NB4 (cell line): Measurements from ENCODE around the gene NENF.

Experiments
- CTCF ChIP-seq: IDR thresholded peaks from one replicate; pipeline ENCODE4 v1.5.1; 2012; ENCODE audit warnings: low read depth, low read length
- POLR2A ChIP-seq: IDR thresholded peaks from 2 replicates; pipeline ENCODE4 v1.6.1; 2011; ENCODE audit warnings: mild to moderate bottlenecking; ENCODE audit not compliant: insufficient read length; ENCODE audit errors: extremely low read depth

- no peak for TF ChIP-seq CTCF
- TF ChIP-seq POLR2A, result no peak
These were observed 6.1 kb downstream of the NENF start for GRCh38 chr1:212438831-212439237.
